RWPE2 (cell line): Measurements from ENCODE around the gene ABCG4.

ENCODE experiments used
- ATAC-seq: fragments of 200-7000 bp; cut with Tn5 transposase; 3 replicates; pipeline ENCODE4 v1.9.1; 2021; ENCODE audit warnings: low read depth
- DNase-seq: peaks from one replicate; pipeline ENCODE4 v3.0.0-alpha.2; 2020; ENCODE audit warnings: low spot score
- H3K27ac ChIP-seq: fragments of 450-650 bp; 2 replicates; pipeline ENCODE4 v1.5.1; 2017; ENCODE audit warnings: mild to moderate bottlenecking; ENCODE audit not compliant: poor library complexity, severe bottlenecking
- H3K27me3 ChIP-seq: fragments of 250-450 bp; sonication (Bioruptor Pico); 2 replicates; pipeline ENCODE4 v1.5.1; 2021; ENCODE audit warnings: mild to moderate bottlenecking, moderate library complexity; ENCODE audit not compliant: insufficient read depth, poor library complexity, severe bottlenecking
- H3K36me3 ChIP-seq: fragments of 250-450 bp; sonication (Bioruptor Pico); 2 replicates; pipeline ENCODE4 v1.5.1; 2020; ENCODE audit warnings: low read depth, mild to moderate bottlenecking, moderate library complexity
- H3K4me1 ChIP-seq: fragments of 250-450 bp; sonication (Bioruptor Pico); 2 replicates; pipeline ENCODE4 v1.5.1; 2021; ENCODE audit warnings: mild to moderate bottlenecking, moderate library complexity; ENCODE audit not compliant: insufficient read depth, poor library complexity, severe bottlenecking
- H3K4me3 ChIP-seq: fragments of 250-450 bp; sonication (Bioruptor Pico); 2 replicates; pipeline ENCODE4 v1.5.1; 2021; ENCODE audit warnings: mild to moderate bottlenecking, moderate library complexity; ENCODE audit not compliant: severe bottlenecking
- H3K9me3 ChIP-seq: fragments of 250-450 bp; sonication (Bioruptor Pico); 2 replicates; pipeline ENCODE4 v1.5.1; 2021; ENCODE audit warnings: mild to moderate bottlenecking, moderate library complexity; ENCODE audit not compliant: severe bottlenecking
- TF ChIP-seq, protein P1 (sequence below): fragments of 450-650 bp; IDR thresholded peaks from one replicate; pipeline ENCODE4 v1.5.1; 2017; ENCODE audit warnings: mild to moderate bottlenecking, moderate library complexity; ENCODE audit not compliant: poor library complexity, severe bottlenecking

ABCG4 gene

DNA sequence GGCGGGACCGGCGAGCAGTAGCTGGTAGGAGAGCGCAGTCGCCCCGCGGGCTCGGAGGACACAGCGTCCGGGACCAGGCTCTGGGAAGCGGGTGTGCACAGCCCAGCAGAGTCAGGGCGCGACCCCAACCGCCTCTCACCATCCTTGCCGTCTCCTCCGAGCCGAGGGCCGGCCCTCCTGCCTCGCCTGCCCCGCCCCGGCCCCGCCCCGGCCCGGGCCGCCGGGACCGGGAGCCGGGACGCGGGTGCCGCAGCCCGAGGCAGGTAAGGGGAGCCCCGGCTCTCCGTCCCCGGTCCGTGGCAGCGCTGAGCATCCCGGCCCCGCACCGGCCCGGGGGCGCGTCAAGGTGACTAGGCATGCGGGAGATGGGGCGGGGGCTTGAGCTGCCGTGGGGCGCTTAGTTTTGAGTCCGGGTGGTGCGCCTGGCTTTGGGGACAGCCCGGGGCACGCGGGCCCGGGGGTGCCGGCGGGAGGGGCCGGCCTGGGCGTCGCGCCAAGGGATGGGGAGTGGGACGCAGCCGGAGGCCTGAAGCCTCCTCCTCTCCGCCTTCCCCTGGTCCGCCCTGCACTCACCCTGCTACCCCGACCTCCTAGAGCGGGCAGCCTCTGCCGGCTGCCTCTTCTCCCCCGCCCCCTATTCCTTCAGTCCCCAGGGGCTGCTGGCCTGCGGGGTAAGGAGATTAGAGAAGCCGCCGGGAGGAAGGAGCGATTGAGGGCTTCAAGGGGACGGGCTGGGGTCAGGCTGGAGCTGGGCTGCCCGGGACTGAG is at the start of gene ABCG4:
TSS of gene ABCG4 (plus strand) at position 35 of the 768 bp plus-strand sequence. CDS start 914 bp downstream, outside the sequence.
- no peaks in the 10 kb centered on the region for H3K36me3 ChIP-seq
- TF ChIP-seq, protein P1, sequence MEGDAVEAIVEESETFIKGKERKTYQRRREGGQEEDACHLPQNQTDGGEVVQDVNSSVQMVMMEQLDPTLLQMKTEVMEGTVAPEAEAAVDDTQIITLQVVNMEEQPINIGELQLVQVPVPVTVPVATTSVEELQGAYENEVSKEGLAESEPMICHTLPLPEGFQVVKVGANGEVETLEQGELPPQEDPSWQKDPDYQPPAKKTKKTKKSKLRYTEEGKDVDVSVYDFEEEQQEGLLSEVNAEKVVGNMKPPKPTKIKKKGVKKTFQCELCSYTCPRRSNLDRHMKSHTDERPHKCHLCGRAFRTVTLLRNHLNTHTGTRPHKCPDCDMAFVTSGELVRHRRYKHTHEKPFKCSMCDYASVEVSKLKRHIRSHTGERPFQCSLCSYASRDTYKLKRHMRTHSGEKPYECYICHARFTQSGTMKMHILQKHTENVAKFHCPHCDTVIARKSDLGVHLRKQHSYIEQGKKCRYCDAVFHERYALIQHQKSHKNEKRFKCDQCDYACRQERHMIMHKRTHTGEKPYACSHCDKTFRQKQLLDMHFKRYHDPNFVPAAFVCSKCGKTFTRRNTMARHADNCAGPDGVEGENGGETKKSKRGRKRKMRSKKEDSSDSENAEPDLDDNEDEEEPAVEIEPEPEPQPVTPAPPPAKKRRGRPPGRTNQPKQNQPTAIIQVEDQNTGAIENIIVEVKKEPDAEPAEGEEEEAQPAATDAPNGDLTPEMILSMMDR: no peak
- DNase-seq (no peak), ATAC-seq (peak; percentile 41)
- no peaks in the 10 kb centered on the region for H3K4me1 ChIP-seq
- peak within 1 kb of the TSS; percentile 37 for H3K4me3 ChIP-seq
- no peaks in the 10 kb centered on the region for H3K27me3 ChIP-seq
- H3K27ac ChIP-seq: no peak within 1 kb of the TSS
- no peaks in the 10 kb centered on the region for H3K9me3 ChIP-seq

DNA sequence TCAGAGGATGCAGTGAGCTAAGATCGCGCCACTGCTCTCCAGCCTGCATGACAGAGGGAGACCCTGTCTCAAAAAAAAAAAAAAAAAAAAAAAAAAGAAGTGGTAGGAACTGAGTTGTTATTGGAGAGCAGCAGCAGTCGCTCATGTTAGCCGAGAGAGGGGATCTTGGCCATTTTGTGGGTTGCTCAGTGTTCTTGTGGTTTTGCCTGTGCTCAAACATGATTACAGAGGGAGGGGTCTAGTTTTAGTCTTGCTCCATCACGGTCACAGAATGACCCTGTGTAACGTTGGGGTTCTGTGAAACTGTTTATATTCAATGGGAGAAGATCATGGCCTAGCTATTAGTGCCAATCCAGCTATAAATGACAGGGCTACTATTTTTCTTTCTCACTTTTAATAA is 49.1 kb upstream of the ABCG4 start:
- no peak for DNase-seq
- no peak for ATAC-seq
- no peak overlapping the region for H3K27ac ChIP-seq
- TF ChIP-seq, protein P1: no peak
- H3K9me3 ChIP-seq: no peaks in the 10 kb centered on the region
- H3K36me3 ChIP-seq: peaks cover 34% of the 10 kb centered on the region
- no peaks in the 10 kb centered on the region for H3K27me3 ChIP-seq
- H3K4me3 ChIP-seq: no peak overlapping the region
- H3K4me1 ChIP-seq: peaks cover 4% of the 10 kb centered on the region

DNA sequence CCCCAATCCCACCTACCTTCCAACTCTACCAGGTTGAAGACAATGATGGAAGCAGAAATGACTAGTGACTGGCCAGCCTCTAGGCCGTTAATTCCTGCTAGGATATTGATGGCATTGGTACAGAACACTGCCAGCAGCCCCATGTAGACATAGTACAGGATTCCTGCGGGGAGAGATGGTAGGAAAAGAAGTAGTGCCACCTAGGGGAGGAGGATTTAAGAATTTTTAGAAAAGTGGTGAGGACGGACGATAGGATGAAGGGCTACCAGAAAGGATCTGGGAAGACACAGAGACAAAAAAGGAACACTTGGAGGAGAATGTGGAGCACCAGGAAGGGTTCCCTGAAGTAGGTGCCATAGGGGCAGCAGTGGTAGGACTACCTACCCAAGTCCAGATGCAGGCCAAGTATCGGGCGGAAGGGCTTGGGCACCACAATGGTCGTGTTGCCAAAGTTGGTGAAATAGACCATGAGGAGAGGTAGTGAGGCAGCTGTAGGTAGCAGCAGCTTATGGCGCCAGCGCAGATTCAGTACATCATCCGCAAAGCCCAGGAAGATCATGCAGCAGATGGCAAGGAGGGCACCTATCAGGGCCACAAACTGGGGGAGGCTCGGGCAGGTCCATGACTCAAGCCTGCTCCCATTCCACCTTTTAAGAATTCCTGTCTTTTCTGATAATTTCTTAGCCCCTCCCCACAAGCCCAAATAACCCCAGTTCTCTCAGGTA is 48.4 kb upstream of the ABCG4 start:
- Histone ChIP-seq H3K4me3 (peak overlapping the region; percentile 66), H3K9me3 (no peaks in the 10 kb centered on the region), H3K4me1 (peaks cover 4% of the 10 kb centered on the region), H3K27ac (peak overlapping the region; percentile 83), H3K27me3 (no peaks in the 10 kb centered on the region), H3K36me3 (peaks cover 34% of the 10 kb centered on the region)
- DNase-seq: no peak
- ATAC-seq: no peak
- TF ChIP-seq, protein P1: peak; percentile 73

DNA sequence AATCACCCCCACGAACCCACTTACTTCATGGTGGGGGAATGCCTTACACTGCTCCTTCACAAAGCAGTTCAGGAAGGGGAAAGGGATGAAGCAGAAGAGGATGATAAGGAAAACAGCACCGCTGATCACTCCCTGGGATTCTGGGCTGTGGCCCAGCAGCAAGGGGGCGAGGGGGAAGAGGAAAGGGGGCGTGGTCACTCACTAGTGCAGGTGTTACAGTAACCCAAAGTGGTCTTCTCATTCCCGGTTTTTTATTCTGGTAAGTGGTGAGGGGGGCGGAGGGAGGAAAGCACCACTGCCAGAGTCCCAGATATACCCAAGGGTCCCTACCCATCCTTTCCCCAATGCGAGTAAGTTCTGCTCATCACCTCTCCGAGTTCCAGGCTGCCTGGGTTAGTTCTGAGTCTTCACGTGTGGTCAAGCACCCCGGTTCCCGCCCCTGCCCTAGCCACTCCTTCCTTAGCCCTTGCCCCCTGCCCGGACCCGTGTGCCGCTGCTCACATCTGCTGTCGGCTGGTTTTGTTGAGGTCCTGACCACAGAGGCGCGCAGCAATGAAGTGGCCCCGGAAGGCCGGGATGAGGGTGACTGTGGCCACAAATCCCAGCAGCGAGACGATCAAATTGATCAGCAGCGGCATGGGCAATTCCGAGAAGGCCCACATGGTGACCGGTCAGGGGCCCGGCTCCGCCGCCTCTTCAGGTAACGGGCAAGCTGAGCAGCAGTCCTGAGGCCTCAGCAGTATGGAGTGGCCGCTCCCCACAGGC is 47.7 kb upstream of the ABCG4 start:
- Histone ChIP-seq H3K4me3 (peak overlapping the region; percentile 66), H3K4me1 (peaks cover 4% of the 10 kb centered on the region), H3K9me3 (no peaks in the 10 kb centered on the region), H3K36me3 (peaks cover 30% of the 10 kb centered on the region), H3K27ac (peak overlapping the region; percentile 83), H3K27me3 (no peaks in the 10 kb centered on the region)
- DNase-seq (no peak), ATAC-seq (peak; percentile 19)
- TF ChIP-seq, protein P1: no peak
